GM19238 (cell line): ENCODE data around the gene CDK15.
A peak's percentile ranks its signal among the peaks of the same experiment; 100 is the strongest.

ENCODE experiments used
- DNase-seq: peaks from one replicate; pipeline ENCODE4 v3.0.0; 2011; ENCODE audit warnings: low spot score; ENCODE audit not compliant: insufficient read length

Gene CDK15

GRCh38 chr2:201866643-201867473 is 60.5 kb downstream of the CDK15 start:
- no peak for DNase-seq

DNA sequence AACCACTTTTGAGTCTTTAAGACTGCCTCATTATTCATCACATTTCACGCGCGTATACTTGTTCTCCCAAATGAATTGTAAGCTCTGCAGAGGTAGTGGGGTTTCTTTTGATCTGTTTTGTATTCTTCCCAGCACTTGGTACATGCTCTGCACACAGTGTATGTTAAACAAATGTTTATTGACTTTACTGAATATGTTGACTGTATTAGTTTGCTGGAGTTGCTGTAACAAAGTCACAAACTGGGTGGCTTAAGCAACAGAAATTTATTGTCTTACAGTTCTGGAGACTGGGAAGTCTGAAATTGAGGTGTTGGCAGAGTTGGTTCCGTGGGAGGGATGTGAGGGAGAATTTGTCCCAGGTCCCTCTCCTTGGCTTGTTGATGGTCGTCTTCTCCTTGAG is 65.1 kb downstream of the CDK15 start:
- no peak for DNase-seq

- no peak for DNase-seq
Observed at GRCh38 chr2:201872591-201872990, 66.3 kb downstream of the CDK15 start.

DNA sequence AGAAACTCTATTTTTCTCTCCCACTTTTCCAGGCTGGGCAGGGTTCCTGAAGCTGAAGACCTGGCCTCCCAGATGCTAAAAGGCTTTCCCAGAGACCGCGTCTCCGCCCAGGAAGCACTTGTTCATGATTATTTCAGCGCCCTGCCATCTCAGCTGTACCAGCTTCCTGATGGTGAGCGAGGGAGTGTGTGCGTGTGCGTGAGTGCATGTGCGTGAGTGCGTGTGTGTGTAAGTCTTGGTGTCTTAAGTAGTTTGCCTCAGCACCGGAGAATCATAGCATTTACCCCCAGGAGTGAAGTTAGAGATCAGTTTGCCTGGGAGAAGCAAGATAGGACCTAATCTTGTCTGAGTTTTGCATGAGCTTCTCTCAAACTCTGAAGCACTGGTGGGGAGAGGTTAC is 73.7 kb downstream of the CDK15 start:
- DNase-seq: no peak

GRCh38 chr2:201880579-201880978 is 74.2 kb downstream of the CDK15 start:
- DNase-seq: no peak

DNA sequence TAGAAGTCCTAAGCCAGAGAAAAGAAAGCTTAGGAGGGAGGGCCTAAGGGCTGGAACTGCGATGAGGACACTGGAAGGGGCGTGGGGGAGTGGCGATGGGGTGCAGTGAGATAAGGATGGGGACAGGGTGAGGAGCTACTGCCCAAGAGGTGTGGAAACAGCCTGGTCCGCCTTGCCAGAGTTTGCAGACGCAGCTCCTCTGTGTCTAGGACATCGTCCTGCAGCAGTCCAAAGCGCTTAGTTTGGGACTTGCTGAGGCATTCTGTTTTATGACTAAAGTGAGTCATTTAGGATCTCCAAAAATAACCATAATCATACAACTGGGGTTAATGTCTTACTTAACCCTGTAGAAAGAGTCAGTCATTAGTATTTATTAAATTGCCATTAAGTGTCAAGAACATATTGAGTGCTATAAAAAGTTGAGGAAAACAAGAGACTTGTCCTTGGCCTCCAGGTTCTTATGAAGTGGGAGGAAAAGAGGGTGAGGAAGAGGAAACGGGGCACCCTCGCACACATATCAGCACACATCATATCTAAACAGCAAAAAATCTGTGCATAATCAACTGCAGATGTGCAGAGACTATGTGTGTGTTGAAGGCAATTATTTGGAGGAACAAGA is 74.8 kb downstream of the CDK15 start:
- no peak for DNase-seq

DNA sequence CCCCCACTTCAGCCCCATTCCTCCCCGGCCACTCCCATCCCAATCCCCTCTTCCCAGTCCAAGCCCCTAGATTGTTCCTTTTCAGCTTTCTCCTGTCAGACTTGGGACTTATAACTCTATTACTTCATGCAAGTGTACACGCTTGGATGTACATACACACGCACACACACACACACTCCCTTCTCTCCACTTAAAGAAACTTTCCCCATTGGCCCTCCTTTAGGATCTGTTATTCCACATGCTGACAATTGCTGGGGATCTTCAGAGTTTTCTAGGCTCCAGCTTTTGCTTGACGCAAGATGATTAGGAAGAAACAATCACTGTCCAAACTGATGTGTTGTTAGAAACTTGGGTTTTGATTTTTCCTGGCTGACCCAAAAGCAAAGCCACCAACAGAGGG is 75.4 kb downstream of the CDK15 start:
- no peak for DNase-seq

DNA sequence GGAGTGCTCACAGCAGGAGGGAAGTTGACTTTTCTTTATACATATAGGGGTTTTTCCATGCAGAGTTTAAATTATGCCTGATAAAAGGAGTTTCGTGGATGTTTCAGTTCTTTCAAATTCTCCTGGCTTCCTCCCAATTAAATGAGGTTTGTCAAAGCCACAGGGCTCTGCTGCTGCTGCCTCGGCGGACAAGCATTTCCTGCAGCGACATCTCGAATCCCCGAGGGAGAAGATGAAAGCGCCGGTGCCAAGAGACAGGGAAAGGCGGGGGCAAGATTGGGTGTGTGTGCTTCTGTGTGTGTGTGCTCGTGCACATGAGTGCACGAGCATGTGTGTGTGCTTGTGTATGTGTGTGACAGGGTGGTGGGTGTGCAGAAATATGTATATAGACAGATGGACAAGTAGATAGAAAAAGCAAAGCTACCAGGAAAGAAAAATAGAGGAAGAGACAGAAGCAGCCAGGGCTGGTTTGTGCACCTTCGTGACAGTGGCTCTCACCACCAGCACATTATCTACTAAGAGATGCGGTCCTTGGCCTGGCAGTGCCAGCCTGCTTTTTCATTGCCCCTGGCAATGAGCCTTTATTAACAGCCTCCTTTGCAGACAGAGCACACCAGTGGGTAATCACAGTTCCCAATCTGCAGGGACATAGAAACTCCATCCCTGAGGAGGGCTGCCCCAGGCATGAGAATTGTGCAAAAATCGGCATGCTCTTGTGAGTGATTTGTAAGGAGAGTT is 76.2 kb downstream of the CDK15 start:
- DNase-seq: no peak

DNA sequence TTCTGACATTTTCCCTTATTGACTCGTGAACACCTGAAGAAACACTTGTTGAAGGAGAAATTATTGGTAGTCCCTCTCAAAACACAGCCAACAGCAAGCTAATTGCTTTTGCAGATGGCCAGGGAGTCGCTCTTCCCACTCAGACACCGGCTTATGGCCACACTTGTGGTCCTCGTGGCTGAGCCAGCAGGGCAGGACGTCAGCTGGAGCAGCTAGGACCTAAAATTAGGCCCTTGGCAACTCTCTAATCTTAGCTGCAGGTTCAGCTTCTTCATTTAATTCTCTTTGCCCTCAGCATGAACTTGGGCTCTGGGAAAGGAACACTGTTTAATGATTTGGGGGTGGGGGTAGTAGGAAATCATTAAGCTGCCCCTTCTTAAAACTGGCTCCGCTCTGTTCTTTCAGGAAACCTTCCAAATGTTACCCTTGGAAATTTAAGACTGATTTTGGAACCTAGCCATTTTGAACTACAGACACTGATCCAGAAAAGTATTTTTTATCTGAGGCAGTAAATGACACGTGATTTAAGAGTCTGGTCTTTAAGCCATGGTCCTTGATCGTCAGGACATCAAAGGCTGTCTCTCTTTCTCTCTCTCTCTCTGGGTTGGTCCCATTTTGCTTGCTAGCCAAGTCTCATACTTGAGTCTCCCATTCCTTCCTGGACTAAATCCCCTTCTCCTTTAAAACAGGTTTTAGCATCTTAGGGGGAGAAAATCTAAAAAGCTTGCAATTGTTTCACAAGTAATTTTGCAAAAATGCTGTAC is 77.5 kb downstream of the CDK15 start:
- no peak for DNase-seq

DNA sequence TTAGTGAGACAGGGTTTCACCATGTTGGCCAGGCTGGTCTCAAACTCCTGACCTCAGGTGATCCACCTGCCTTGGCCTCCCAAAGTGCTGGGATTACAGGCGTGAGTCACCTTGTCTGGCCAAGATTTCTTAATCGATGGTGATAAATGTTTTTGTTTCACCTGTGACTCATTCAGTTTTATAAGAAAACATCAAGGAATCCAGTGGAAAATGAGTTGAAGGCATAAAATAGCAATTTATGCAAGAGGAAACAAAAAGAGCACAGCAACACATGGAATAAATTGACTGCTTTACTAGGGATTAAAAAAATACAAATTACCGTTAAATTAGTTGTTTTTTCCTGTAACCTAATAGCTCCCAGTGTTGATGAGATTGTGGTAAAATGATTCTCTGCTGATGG is 80.2 kb downstream of the CDK15 start:
- DNase-seq: no peak

GRCh38 chr2:201887773-201888425 is 81.6 kb downstream of the CDK15 start:
- no peak for DNase-seq

DNA sequence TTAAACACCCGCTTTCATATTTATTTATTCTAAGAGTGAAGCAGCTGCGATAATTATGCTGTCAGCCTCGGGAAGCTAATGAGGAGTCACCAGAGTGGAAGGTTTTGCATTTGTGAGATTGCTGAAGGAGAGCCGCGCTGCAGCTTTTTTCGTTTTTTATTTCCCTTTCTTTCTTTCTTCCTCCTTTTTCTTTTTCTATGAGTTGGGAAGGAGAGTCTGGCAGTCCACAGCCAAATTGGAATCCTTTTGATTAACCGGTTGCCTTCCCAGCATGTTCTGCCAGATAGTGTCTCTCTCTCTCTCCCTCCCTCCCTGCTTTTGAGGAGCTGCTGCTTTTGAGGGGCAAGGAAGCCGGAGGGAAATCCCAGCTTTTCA is 82.1 kb downstream of the CDK15 start:
- DNase-seq: no peak

DNA sequence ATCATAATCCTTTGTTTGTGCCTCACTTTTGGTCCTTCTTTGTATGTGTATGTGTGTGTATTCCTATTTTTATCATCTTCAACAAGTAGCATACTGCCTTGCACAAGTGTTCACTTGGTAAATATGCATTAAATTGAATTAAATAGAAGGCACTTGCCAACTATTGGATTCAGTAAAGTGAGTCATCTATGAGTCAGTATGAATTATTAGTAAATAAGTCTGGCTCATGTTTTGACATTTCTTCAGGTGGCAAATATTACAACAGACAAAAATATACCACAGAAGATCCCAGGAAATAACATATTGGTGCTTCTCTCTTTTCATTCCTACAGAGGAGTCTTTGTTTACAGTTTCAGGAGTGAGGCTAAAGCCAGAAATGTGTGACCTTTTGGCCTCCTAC is 84.1 kb downstream of the CDK15 start:
- DNase-seq: no peak

GRCh38 chr2:201891676-201892075 is 85.3 kb downstream of the CDK15 start:
- no peak for DNase-seq

DNA sequence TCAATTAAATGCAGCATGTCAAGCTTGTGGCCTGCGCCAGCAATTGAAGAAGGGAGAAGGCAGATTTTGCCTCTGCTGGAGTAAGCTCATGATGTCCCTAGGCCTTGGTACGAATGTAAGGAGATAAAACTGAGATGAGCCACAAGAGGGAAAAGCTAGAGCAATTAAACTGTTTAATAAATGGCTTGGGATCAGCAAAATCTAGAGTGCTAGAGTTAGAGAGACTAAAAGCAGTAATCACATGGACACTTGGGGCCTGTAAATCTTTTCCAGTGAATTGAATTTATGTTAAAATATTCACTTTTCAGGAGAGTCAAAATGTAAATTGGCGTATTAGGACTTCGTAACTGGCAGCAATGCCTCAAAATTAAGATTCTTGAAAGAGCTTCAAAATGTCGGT is 86.2 kb downstream of the CDK15 start:
- DNase-seq: no peak

DNA sequence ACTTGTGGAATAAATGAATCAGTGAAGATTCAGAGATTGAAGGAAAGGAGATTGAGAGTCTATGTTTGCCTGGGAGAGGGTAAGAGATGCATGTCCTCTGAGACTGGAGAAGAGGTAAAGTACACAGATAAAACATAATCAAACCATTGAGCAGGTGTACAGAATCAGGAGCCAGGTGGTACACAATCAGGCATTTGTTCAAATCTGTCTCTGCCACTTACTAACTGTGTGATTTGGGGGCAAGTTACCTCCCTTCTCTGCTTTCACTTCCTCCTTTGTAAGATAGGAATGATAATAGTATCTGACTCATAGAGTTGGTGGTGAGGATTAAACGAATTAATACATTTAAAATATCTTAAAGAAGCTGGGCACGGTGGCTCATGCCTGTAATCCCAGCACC is 94.0 kb downstream of the CDK15 start:
- DNase-seq: no peak

- DNase-seq: no peak
Observed at GRCh38 chr2:201901786-201902185, 95.4 kb downstream of the CDK15 start.

- DNase-seq: peak; percentile 23
Observed at GRCh38 chr2:201904538-201905420, 98.4 kb downstream of the CDK15 start.

DNA sequence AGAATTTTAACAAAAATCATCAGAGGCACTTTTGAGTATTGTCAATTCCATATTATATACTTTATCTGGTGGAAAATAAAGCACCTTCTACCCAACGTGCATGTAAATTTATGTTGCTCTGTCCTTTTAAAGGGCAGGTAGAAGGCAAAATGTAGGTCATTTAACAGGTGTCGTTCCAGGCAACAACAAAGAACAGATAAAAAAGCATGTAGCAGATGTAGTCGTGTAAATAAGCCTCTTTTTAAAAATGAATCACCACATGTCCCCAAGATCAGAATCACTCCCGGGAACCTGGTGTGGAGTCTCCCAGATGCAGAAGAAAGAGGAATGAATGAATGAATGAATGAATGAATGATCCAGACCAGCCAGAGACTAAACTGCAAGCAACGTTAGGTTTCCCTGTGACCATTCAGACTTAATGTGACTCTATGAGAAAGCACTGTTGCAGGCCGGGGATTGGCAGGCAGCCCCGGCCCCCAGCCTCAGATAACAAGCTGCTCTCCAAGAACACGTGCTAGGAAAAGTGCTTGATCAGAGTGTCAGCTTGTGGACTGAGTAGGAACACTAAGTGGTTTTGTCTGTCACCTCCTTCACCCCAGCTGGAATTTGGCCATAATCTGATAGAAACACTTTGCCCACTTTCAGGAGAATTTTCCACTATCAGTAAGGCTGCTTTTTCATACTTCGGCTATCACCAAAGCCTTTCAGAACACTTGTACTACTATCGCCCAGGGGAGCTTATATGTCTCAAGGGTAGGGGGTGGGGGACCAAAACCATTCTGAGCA is 100.6 kb downstream of the CDK15 start:
- DNase-seq: no peak

DNA sequence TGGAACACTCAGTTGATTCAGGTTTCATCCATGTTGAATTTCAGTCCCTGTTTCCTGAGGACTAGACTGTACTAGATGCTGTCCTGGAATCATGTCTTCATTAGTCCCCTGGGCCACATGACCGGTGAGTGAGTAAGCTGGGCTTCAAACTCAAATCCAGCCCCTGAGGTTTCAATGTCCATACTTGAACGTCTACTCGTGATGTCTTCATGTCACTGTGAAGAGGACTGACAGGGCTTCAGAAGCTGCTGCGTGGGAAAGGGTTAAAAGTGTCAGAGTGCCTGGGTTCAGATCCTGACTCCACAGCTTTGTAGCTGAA is 101.2 kb downstream of the CDK15 start:
- DNase-seq: no peak
